ENCODE data around the gene PCDHGA1. TPM values are rescaled to one million over a fixed set of nuclear protein-coding genes. Genes with fewer than 3 reads are reported as not detected.

PCDHGA1 gene
- polyA plus RNA-seq, 3 donors: not detected

DNA sequence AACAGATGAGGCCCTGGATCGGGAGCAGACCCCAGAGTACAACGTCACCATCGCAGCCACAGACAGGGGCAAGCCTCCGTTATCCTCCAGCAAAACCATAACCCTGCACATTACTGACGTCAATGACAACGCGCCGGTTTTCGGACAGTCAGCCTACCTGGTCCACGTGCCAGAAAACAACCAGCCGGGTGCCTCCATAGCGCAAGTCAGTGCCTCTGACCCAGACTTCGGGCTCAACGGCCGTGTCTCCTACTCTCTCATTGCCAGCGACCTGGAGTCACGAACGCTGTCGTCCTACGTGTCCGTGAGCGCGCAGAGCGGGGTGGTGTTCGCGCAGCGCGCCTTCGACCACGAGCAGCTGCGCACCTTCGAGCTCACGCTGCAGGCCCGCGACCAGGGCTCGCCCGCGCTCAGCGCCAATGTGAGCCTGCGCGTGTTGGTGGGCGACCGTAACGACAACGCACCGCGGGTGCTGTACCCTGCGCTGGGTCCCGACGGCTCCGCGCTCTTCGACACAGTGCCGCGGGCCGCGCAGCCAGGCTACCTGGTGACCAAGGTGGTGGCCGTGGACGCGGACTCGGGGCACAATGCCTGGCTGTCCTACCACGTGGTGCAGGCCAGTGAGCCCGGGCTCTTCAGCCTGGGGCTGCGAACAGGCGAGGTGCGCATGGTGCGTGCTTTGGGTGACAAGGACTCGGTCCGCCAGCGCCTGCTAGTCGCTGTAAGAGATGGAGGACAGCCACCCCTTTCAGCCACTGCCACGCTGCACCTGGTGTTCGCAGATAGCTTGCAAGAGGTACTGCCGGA lies 89.0 kb downstream of the PCDHGA1 start:
- Histone ChIP-seq H4K20me1 (ENCODE audit: insufficient read depth, low read length) (no peaks in the 10 kb centered on the region), H3K9me3 (replicated peaks in 1 of 2; ENCODE audit: control insufficient read depth in 1 of 2, insufficient read depth in 1 of 2, low read length in 2 of 2) (peaks cover 41 to 59% of the 10 kb centered on the region in 2 donors), H3K4me1 (ENCODE audit: control insufficient read depth in 1 of 2, insufficient read depth in 2 of 2, low read length in 2 of 2) (peaks cover 19 to 21% of the 10 kb centered on the region in 2 donors), H3K4me3 (replicated peaks in 1 of 3; ENCODE audit: low read depth in 2 of 3, low read length in 3 of 3) (no peak overlapping the region), H3K36me3 (replicated peaks in 1 of 2; ENCODE audit: control insufficient read depth in 1 of 2, insufficient read depth in 2 of 2, low read length in 2 of 2) (no peaks in the 10 kb centered on the region), H3K79me2 (ENCODE audit: insufficient read depth, low read length) (no peaks in the 10 kb centered on the region), H2AFZ (ENCODE audit: insufficient read depth, low read depth, low read length, poor library complexity, severe bottlenecking) (no peak overlapping the region), H3K27me3 (ENCODE audit: control insufficient read depth in 2 of 2, insufficient read depth in 2 of 2, low read length in 2 of 2) (peaks cover 81 to 100% of the 10 kb centered on the region in 2 donors), H3K4me2 (replicated peaks; ENCODE audit: extremely low read depth, low read length, poor library complexity, severe bottlenecking) (no peak overlapping the region), H3K9ac (ENCODE audit: insufficient read depth, low read length, poor library complexity, severe bottlenecking) (no peak overlapping the region), H3K27ac (ENCODE audit: low read depth in 1 of 2, low read length in 2 of 2) (no peak overlapping the region)
- Mint-ChIP-seq H3K4me1 (peaks cover 36% of the 10 kb centered on the region), H3K4me3 (peak overlapping the region in 1 of 2 donors; percentile 93), H3K27me3 (ENCODE audit: low read depth in 3 of 3) (peaks cover 78 to 88% (median 86%) of the 10 kb centered on the region in 3 donors), H3K9me3 (peaks cover 19 to 71% (median 60%) of the 10 kb centered on the region in 7 donors), H3K27ac (peak overlapping the region in 1 of 7 donors; percentile 80), H3K36me3 (peaks cover 12 to 37% of the 10 kb centered on the region in 2 donors)
- intact Hi-C loops (cut with micrococcal nuclease): loop anchor here in 1 of 2 donors (5.0 kb wide), 1 partner anchor 103 kb away; no protein-coding TSS in a partner anchor
- DNase-seq: no peak
- TF ChIP-seq, protein P1, sequence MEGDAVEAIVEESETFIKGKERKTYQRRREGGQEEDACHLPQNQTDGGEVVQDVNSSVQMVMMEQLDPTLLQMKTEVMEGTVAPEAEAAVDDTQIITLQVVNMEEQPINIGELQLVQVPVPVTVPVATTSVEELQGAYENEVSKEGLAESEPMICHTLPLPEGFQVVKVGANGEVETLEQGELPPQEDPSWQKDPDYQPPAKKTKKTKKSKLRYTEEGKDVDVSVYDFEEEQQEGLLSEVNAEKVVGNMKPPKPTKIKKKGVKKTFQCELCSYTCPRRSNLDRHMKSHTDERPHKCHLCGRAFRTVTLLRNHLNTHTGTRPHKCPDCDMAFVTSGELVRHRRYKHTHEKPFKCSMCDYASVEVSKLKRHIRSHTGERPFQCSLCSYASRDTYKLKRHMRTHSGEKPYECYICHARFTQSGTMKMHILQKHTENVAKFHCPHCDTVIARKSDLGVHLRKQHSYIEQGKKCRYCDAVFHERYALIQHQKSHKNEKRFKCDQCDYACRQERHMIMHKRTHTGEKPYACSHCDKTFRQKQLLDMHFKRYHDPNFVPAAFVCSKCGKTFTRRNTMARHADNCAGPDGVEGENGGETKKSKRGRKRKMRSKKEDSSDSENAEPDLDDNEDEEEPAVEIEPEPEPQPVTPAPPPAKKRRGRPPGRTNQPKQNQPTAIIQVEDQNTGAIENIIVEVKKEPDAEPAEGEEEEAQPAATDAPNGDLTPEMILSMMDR (IDR thresholded peaks at IDR 0.05): no peak
- 46% methylated on average over 74 of the region's 74 CpGs for WGBS (ENCODE audit: insufficient coverage)

DNA sequence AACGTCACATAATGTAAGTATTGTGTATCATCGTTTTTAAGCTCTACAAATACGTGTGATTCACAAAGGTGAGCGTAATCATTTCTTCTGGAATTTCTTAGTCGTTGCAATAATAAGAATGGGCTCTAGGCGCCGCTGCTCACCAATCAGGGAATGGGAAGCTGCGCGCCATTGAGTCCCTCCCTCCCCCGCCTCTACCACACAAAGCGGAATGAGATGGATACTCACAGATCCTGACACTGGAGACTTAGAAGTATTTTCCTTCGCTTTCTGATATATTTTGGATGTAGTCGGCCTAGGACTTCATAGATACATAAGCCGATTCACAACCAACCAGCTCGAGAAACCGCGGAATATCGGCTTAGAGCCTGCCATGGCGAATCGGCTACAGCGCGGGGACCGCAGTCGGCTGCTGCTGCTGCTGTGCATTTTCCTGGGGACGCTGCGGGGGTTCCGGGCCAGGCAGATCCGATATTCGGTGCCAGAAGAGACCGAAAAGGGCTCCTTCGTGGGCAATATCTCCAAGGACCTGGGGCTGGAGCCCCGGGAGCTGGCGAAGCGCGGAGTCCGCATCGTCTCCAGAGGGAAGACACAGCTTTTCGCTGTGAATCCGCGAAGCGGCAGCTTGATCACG lies 90.7 kb downstream of the PCDHGA1 start, which contains the start of gene PCDHGA11:
Gene PCDHGA11 (plus strand): TSS at position 197 of the 634 bp plus-strand sequence. CDS start 177 bp downstream, at position 374.
- H3K9me3 ChIP-seq (replicated peaks in 1 of 2; ENCODE audit: control insufficient read depth in 1 of 2, insufficient read depth in 1 of 2, low read length in 2 of 2): peaks cover 41 to 47% of the 10 kb centered on the region in 2 donors

More for the DNA sequence above, 90.7 kb downstream of the PCDHGA1 start, which contains the start of gene PCDHGA11:
- peak within 1 kb of the TSS; percentile 37 to 77 (median 54) for H3K4me3 ChIP-seq (replicated peaks in 1 of 3; ENCODE audit: low read depth in 2 of 3, low read length in 3 of 3)
- H3K27me3 ChIP-seq (ENCODE audit: control insufficient read depth in 2 of 2, insufficient read depth in 2 of 2, low read length in 2 of 2): peaks cover 80 to 100% of the 10 kb centered on the region in 2 donors
- intact Hi-C loops (cut with micrococcal nuclease): loop anchor here (5.0 kb wide), 2 partner anchors 136 to 141 kb away; no protein-coding TSS in a partner anchor
- no peaks in the 10 kb centered on the region for H3K36me3 ChIP-seq (replicated peaks in 1 of 2; ENCODE audit: control insufficient read depth in 1 of 2, insufficient read depth in 2 of 2, low read length in 2 of 2)
- Mint-ChIP-seq H3K36me3 (peaks cover 7 to 30% of the 10 kb centered on the region in 2 donors), H3K27me3 (ENCODE audit: low read depth in 3 of 3) (peaks cover 75 to 88% (median 85%) of the 10 kb centered on the region in 3 donors), H3K27ac (peak within 1 kb of the TSS in 2 of 7 donors; percentile 41 to 73), H3K4me3 (peak within 1 kb of the TSS; percentile 84 to 93), H3K4me1 (peaks cover 32% of the 10 kb centered on the region), H3K9me3 (peaks cover 19 to 60% (median 52%) of the 10 kb centered on the region in 7 donors)
- no peaks in the 10 kb centered on the region for H4K20me1 ChIP-seq (ENCODE audit: insufficient read depth, low read length)
- peak within 1 kb of the TSS; percentile 89 for H3K4me2 ChIP-seq (replicated peaks; ENCODE audit: extremely low read depth, low read length, poor library complexity, severe bottlenecking)
- WGBS (ENCODE audit: insufficient coverage): 11% methylated on average over 32 of the region's 42 CpGs
- TF ChIP-seq, protein P1 (IDR thresholded peaks at IDR 0.05): peak; percentile 86
- no peak within 1 kb of the TSS for H3K27ac ChIP-seq (ENCODE audit: low read depth in 1 of 2, low read length in 2 of 2)
- peaks cover 19 to 21% of the 10 kb centered on the region in 2 donors for H3K4me1 ChIP-seq (ENCODE audit: control insufficient read depth in 1 of 2, insufficient read depth in 2 of 2, low read length in 2 of 2)
- no peak within 1 kb of the TSS for H3K9ac ChIP-seq (ENCODE audit: insufficient read depth, low read length, poor library complexity, severe bottlenecking)
- peak within 1 kb of the TSS; percentile 84 for H2AFZ ChIP-seq (ENCODE audit: insufficient read depth, low read depth, low read length, poor library complexity, severe bottlenecking)
- H3K79me2 ChIP-seq (ENCODE audit: insufficient read depth, low read length): no peaks in the 10 kb centered on the region
- DNase-seq: peak; percentile 56 to 70 (median 67)

Measured in CD14-positive monocyte (primary cell).